GM13976 (cell line): Measurements from ENCODE around the gene MED16.

ENCODE experiments used
- DNase-seq: peaks from one replicate; pipeline ENCODE4 v3.0.0; 2012; ENCODE audit warnings: low spot score
- in situ Hi-C: fragments of 300-500 bp; cut with MboI; formaldehyde crosslinking; loops from one replicate; pipeline ENCODE4 v1.12.0; 2022; ENCODE audit warnings: low sequenced_read_pairs, mixed read lengths, inconsistent platforms; ENCODE audit not compliant: unreplicated experiment
- TF ChIP-seq, protein P1 (sequence below): IDR thresholded peaks from 2 replicates; pipeline ENCODE4 v1.5.1; 2012; ENCODE audit warnings: borderline replicate concordance, mild to moderate bottlenecking; ENCODE audit not compliant: insufficient read depth; ENCODE audit errors: extremely low read depth, missing control alignments, control extremely low read depth

The MED16 gene

DNA sequence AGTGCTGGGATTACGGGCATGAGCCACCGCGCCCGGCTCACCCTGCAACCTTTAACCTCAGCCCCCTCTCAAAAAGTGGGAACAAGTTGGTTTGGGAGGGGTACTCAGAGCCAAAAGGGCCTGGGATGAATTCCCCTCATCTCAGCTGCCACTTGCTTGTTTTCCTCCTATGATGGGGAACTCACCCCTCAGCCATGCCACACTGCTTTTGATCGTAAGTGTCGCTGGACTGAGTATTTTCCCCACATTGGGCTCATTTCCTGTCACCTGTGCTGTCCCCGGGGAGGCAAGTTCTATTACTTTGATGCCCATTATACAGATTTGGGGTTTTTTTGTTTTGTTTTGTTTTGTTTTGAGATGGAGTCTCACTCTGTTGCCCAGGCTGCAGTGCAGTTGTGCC, 13.5 kb upstream of the MED16 start:
- DNase-seq: no peak
- TF ChIP-seq, protein P1, sequence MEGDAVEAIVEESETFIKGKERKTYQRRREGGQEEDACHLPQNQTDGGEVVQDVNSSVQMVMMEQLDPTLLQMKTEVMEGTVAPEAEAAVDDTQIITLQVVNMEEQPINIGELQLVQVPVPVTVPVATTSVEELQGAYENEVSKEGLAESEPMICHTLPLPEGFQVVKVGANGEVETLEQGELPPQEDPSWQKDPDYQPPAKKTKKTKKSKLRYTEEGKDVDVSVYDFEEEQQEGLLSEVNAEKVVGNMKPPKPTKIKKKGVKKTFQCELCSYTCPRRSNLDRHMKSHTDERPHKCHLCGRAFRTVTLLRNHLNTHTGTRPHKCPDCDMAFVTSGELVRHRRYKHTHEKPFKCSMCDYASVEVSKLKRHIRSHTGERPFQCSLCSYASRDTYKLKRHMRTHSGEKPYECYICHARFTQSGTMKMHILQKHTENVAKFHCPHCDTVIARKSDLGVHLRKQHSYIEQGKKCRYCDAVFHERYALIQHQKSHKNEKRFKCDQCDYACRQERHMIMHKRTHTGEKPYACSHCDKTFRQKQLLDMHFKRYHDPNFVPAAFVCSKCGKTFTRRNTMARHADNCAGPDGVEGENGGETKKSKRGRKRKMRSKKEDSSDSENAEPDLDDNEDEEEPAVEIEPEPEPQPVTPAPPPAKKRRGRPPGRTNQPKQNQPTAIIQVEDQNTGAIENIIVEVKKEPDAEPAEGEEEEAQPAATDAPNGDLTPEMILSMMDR: no peak
- in situ Hi-C loops: no loop called here

DNA sequence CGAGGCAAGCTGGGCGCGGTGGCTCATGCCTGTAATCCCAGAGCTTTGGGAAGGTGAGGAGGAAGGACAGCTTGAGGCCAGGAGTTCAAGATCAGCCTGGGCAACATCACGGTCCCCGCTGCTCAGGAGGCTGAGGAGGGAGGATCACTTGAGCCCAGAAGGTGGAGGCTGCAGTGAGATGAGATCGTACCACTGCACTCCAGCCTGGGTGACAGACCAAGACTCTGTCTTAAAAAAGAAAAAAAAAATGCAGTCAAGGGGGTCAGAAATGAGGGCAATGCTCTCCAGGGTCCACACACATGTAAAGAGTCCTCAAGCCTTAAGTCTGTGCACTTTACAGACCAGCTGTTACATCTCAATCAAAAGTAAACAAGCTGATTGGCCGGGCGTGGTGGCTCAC, 11.6 kb upstream of the MED16 start:
- in situ Hi-C loops: no loop called here
- TF ChIP-seq, protein P1: no peak
- DNase-seq: no peak

DNA sequence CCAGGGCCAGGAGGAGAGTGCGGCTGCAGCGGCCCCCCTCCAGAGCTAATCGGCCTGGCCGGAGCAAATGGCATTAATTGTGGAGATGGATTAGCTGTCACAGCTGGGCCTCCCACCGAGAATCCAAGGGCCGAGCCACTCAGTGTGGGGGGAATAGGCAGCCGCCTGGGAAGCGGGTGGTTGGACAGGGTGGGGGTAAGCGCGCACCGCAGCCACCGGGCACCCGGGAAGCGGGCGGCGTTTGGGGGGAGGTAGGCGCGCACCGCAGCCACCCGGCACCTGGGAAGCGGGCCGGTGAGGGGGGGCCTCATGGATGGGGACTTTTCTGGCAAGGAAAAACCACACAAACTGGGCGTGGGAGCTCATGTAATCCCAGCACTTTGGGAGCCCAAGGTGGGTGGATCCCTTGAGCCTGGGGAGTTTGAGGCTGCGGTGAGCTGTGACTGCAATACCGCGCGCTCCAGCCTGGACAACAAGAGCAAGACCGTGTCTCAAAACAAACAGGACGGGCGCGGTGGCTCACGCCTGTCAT, 10.3 kb upstream of the MED16 start:
- in situ Hi-C loops: no loop called here
- TF ChIP-seq, protein P1: no peak
- no peak for DNase-seq

DNA sequence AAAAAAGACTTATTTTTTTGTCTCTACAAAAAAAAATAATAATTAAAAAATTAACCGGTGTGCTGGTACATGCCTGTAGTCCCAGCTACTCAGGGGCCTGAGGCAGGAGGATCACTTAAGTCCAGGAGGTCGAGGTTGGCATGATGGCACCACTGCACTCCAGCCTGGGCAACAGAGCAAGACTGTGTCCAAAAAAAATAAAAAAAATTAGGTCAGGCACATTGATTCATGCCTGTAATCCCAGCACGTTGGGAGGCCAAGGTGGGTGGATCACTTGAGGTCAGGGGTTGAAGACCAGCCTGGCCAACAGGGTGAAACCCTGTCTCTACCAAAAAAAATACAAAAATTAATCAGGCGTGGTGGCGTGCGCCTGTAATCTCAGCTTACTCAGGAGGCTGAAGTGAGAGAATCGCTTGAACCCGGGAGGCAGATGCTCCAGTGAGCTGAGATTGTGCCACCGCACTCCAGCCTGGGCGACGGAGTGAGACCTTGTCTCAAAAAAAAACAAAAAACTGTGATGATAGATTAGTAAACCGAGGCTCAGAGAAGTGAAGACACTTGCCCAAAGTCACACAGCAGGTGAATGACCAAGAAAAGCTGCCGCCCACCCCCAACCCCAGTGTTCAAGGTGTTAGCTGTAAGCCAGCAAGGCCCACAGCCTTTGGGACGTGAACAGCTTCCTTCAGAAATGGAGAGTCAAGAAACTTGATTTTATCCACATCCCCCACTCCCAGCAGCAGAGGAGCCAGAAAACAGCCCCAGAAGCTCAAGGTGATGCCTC, 9.6 kb upstream of the MED16 start:
- DNase-seq: no peak
- TF ChIP-seq, protein P1: no peak

DNA sequence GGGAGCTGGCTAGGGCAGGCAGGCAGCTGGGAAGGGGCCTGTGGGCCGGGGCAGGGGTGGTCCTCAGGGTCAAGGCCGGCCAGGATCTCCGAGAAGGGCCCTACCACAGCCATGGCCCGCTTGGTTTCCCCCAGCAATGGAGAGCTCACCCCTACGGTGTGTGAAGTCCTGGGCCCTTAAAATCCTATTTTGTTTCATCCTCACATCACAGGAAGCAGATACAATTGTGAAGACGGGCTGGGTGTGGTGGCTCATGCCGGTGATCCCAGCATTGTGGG, 9.0 kb upstream of the MED16 start:
- no peak for DNase-seq
- in situ Hi-C loops: no loop called here
- TF ChIP-seq, protein P1: no peak

More for the DNA sequence above, 9.6 kb upstream of the MED16 start:
- in situ Hi-C loops: no loop called here

DNA sequence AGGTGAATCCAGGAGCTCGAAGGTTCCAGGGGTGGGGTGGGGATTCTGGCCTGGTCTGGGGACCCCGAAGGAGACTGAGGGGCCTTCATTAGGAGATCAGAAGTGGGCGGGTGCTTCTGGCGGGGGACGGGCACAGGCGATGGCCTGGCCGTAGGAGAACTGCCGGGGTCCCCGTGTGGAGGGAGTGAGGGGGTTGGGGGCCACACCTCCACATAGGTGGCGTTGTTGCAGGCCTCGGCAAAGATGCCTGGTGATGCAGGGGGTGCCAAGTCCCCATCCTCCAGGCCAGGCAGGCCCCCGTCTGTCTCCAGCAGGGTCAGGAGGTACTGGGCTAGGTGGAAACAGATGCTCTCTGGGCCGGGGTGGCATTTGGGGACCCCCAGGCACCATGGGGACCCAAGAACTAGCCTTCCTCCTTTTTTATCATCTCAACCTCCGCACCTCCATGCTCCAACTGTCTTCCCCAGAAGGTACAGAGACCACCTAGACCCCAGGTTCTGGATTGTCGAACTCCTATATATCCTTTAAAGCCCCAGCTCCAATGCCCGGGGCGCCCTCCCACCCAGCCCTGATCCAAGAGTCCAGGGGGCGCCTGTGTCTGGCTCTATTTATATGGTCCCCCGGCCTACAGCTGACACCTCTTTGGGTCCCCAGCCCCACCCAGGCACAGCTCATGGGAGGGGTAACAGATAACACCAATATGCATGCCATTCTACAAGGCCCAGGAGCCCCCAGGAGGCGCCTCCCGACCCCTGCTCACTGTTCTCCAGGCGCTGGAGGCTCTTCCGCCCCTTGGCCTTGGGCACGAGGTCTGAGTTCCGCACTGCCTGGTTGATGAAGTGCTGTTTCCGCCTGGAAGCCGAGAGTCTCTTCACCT, 8.5 kb upstream of the MED16 start:
- in situ Hi-C loops: no loop called here
- DNase-seq: no peak
- TF ChIP-seq, protein P1: no peak
